NB4 (cell line): Measurements from ENCODE around the gene NSMCE3.

ENCODE experiments used
- DNase-seq: peaks from one replicate; pipeline ENCODE4 v3.0.0; 2010; ENCODE audit warnings: low read depth
- H3K4me3 ChIP-seq: one replicate; pipeline ENCODE4 v1.5.1; 2011; ENCODE audit warnings: mild to moderate bottlenecking, low read depth, low read length, moderate library complexity
- CTCF ChIP-seq: IDR thresholded peaks from one replicate; pipeline ENCODE4 v1.5.1; 2012; ENCODE audit warnings: low read depth, low read length
- MAX ChIP-seq: IDR thresholded peaks from 2 replicates; pipeline ENCODE4 v1.6.1; 2011; ENCODE audit warnings: low read depth, low read length
- MYC ChIP-seq: IDR thresholded peaks from 2 replicates; pipeline ENCODE4 v1.6.1; 2011; ENCODE audit warnings: low read depth, low read length
- POLR2A ChIP-seq: IDR thresholded peaks from 2 replicates; pipeline ENCODE4 v1.6.1; 2011; ENCODE audit warnings: mild to moderate bottlenecking; ENCODE audit not compliant: insufficient read length; ENCODE audit errors: extremely low read depth

NSMCE3 gene

GRCh38 chr15:29305556-29305955, 35.9 kb upstream of the NSMCE3 start:
- no peak overlapping the region for H3K4me3 ChIP-seq
- DNase-seq = no peak
- TF ChIP-seq POLR2A (no peak), CTCF (no peak), MAX (no peak), MYC (no peak)

- no peak overlapping the region for H3K4me3 ChIP-seq
- TF ChIP-seq MAX = no peak
- no peak for DNase-seq
Observed at GRCh38 chr15:29302871-29303270, 33.2 kb upstream of the NSMCE3 start.

DNA sequence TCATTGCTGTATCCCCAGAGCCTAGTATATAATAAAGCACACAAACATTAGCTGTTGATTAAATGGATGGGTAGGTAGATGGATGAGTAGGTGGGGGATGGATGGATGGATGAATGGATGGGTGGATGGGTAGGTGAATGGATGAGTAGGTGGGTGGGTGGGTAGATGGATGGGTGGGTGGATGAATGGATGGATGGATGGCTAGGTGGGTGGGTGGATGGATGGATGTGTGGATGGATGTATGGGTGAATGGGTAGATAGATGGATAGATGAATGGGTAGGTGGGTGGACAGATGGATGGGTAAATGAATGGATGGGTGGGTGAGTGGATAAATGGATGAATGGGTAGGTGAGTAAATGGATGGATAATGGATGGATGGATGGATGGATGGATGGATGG, 30.2 kb upstream of the NSMCE3 start:
- no peak for TF ChIP-seq MYC
- no peak for TF ChIP-seq POLR2A
- no peak for TF ChIP-seq CTCF
- TF ChIP-seq MAX = no peak
- no peak for DNase-seq
- H3K4me3 ChIP-seq = no peak overlapping the region

GRCh38 chr15:29299331-29299730, 29.7 kb upstream of the NSMCE3 start:
- no peak for DNase-seq
- no peak for TF ChIP-seq POLR2A
- no peak for TF ChIP-seq MYC
- no peak for TF ChIP-seq CTCF
- TF ChIP-seq MAX = no peak

GRCh38 chr15:29294732-29295325, 25.2 kb upstream of the NSMCE3 start:
- TF ChIP-seq MAX (no peak), POLR2A (no peak), MYC (no peak), CTCF (no peak)
- DNase-seq = no peak
- H3K4me3 ChIP-seq = no peak overlapping the region

More at GRCh38 chr15:29299331-29299730, 29.7 kb upstream of the NSMCE3 start:
- no peak overlapping the region for H3K4me3 ChIP-seq

- TF ChIP-seq MAX = no peak
- no peak for TF ChIP-seq POLR2A
- TF ChIP-seq CTCF = no peak
- TF ChIP-seq MYC = no peak
- H3K4me3 ChIP-seq = no peak overlapping the region
- DNase-seq = no peak
Observed at GRCh38 chr15:29291067-29291845, 21.6 kb upstream of the NSMCE3 start.
